NB4 (cell line): ENCODE data around the gene CD164L2.

ENCODE experiments used
- CTCF ChIP-seq: IDR thresholded peaks from one replicate; pipeline ENCODE4 v1.5.1; 2012; ENCODE audit warnings: low read depth, low read length
- MAX ChIP-seq: IDR thresholded peaks from 2 replicates; pipeline ENCODE4 v1.6.1; 2011; ENCODE audit warnings: low read depth, low read length
- POLR2A ChIP-seq: IDR thresholded peaks from 2 replicates; pipeline ENCODE4 v1.6.1; 2011; ENCODE audit warnings: mild to moderate bottlenecking; ENCODE audit not compliant: insufficient read length; ENCODE audit errors: extremely low read depth

DNA sequence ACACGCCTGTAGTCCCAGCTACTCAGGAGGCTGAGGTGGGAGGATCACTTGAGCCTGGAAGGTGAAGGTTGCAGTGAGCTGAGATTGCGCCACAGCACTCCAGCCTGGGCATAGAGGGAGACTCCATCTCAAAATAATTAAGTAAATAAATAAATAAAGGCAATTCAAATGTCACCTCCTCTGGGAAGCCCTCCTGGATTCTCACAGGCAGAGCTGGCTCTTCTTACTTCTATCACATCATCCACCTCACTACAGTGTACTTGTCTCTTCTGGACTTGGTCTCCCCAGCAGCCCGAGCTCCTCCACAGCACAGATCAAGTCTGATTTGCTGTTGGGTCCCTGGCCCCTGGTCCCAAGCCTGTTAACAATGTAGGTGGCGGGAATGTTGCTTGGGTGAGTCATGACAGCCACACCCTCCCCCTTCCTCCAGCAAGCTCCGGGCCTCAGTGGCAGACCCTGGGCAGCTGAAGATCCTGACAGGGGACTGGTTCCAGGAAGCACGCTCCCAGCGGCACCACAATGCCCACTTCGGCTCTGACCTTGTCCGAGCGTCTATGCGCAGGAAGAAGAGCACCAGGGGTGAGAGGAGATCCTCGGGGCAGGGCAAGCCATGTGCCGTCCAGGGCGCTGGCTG is 36.0 kb downstream of the CD164L2 start:
- TF ChIP-seq POLR2A = no peak
- TF ChIP-seq MAX = no peak
- no peak for TF ChIP-seq CTCF
